Sigmoid colon (tissue), 3 donors: ENCODE data around the gene CCDC69.

Experiments
- POLR2A ChIP-seq, 2 donors: fragments of 450-650 bp; IDR thresholded peaks; one replicate each; pipeline ENCODE4 v1.6.1; 2016; ENCODE audit warnings: antibody characterized with exemption in 2 of 2, mild to moderate bottlenecking in 2 of 2, moderate library complexity in 2 of 2
- TF ChIP-seq, protein P1 (sequence below), 4 experiments: fragments of 450-650 bp in 3 of 4; fragments of 200-600 bp in 1 of 4; IDR thresholded peaks; one replicate each; pipeline ENCODE4 v1.5.1; 2016 to 2019; ENCODE audit warnings: antibody characterized with exemption in 4 of 4, mild to moderate bottlenecking in 3 of 4, moderate library complexity in 2 of 4

DNA sequence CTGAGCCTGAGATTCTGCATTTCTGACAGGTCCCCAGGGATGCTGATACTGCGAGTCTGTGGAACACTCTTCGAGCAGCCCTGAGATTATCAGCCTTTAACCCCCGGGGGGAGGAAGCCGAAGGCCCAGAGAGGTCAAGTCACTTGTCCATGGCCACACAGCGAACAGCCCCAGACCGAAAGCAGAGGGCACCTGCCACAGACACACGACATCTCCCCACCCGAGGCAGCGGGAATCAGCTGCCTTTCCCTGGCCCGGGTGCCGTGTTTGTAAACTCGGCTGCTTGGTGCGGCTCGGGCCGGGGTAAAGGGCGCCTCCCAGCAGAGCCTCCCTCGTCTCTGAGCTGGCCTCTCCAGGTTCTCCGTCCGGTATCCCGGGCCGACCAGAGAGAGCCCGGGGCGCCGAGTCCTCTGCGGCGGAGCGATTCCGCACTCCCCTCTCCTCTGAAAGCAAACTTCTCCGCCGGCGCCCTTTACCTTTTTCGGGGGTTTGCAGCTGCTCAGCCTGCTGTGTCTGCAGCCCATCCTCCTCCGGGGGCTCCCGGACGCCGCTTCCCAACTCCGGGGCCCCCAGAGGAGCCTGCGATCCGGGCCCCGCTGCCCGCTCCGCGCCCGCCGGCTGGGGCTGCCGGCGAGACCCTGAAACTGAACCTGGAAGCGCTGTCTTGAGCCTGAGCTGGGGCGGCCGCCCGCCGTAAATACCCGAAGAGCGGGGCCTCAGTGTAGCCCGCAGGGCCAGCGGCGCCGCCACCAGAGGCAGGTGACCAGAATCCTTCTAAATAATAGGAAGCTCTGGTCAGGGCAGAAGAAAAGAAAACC lies at the start of gene CCDC69:
- TF ChIP-seq POLR2A (IDR thresholded peaks at IDR 0.05) = peak; percentile 88
- TF ChIP-seq, protein P1, sequence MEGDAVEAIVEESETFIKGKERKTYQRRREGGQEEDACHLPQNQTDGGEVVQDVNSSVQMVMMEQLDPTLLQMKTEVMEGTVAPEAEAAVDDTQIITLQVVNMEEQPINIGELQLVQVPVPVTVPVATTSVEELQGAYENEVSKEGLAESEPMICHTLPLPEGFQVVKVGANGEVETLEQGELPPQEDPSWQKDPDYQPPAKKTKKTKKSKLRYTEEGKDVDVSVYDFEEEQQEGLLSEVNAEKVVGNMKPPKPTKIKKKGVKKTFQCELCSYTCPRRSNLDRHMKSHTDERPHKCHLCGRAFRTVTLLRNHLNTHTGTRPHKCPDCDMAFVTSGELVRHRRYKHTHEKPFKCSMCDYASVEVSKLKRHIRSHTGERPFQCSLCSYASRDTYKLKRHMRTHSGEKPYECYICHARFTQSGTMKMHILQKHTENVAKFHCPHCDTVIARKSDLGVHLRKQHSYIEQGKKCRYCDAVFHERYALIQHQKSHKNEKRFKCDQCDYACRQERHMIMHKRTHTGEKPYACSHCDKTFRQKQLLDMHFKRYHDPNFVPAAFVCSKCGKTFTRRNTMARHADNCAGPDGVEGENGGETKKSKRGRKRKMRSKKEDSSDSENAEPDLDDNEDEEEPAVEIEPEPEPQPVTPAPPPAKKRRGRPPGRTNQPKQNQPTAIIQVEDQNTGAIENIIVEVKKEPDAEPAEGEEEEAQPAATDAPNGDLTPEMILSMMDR (IDR thresholded peaks at IDR 0.05) = peak in 2 of 4 experiments; percentile 18 to 26
